NCI-H2227 (cell line): ENCODE measurements around the gene MRPL27.

Experiments used
- DNase-seq: peaks from one replicate; lab custom pipeline; 2025; ENCODE audit not compliant: unreplicated experiment; lab: John Stamatoyannopoulos, UW

Gene MRPL27

GRCh38 chr17:50386510-50386909, 13.5 kb upstream of the MRPL27 start:
- no peak for DNase-seq

- no peak for DNase-seq
Observed at GRCh38 chr17:50382931-50383330, 9.9 kb upstream of the MRPL27 start.

- no peak for DNase-seq
Observed at GRCh38 chr17:50381920-50382319, 8.9 kb upstream of the MRPL27 start.

GRCh38 chr17:50381260-50381815, 8.4 kb upstream of the MRPL27 start:
- DNase-seq = no peak

- no peak for DNase-seq
Observed at GRCh38 chr17:50380369-50381259, 7.6 kb upstream of the MRPL27 start.

- DNase-seq = no peak
Observed at GRCh38 chr17:50379351-50380132, 6.6 kb upstream of the MRPL27 start.

GRCh38 chr17:50375858-50376538, 3.0 kb upstream of the MRPL27 start:
- DNase-seq = peak; percentile 27

GRCh38 chr17:50373705-50374104, 721 bp upstream of the MRPL27 start:
- DNase-seq = no peak

GRCh38 chr17:50372222-50372757, 694 bp downstream of the MRPL27 start:
- no peak for DNase-seq

- no peak for DNase-seq
Observed at GRCh38 chr17:50371526-50371925, 1.5 kb downstream of the MRPL27 start.

GRCh38 chr17:50370052-50370451, 2.9 kb downstream of the MRPL27 start:
- no peak for DNase-seq

GRCh38 chr17:50367401-50367800, 5.6 kb downstream of the MRPL27 start:
- DNase-seq = no peak

GRCh38 chr17:50365649-50366393, 7.2 kb downstream of the MRPL27 start:
- DNase-seq = no peak

- DNase-seq = no peak
Observed at GRCh38 chr17:50365165-50365564, 7.8 kb downstream of the MRPL27 start.

GRCh38 chr17:50364715-50365114, 8.3 kb downstream of the MRPL27 start:
- no peak for DNase-seq

- no peak for DNase-seq
Observed at GRCh38 chr17:50364061-50364458, 8.9 kb downstream of the MRPL27 start.

- peak; percentile 91 for DNase-seq
Observed at GRCh38 chr17:50363217-50364060, 9.5 kb downstream of the MRPL27 start.

- DNase-seq = no peak
Observed at GRCh38 chr17:50362661-50363060, 10.3 kb downstream of the MRPL27 start.
